H1 (cell line): Measurements from ENCODE around the gene CD84. TPM values are rescaled to one million over a fixed set of nuclear protein-coding genes. Genes with fewer than 3 reads are reported as not detected.

ENCODE experiments used
- CTCF ChIA-PET: fragments of 300-600 bp; sonication (Branson Sonifier 250); formaldehyde crosslinking; loops from one replicate; lab custom pipeline; 2021; ENCODE audit not compliant: partially characterized antibody; lab: Charles Lee
- POLR2A ChIA-PET: fragments of 300-600 bp; sonication (Branson Sonifier 250); formaldehyde crosslinking; loops from one replicate; lab custom pipeline; 2021; ENCODE audit warnings: inconsistent platforms; ENCODE audit not compliant: partially characterized antibody; lab: Charles Lee
- DNase-seq, 2 experiments: peaks; one replicate each; pipeline versions ENCODE4 v3.0.0 to v3.0.0-alpha.2; 2010 to 2022; ENCODE audit warnings: low spot score in 2 of 2, low read depth in 1 of 2, mixed read lengths in 1 of 2
- FAIRE-seq: peaks from 2 replicates; lab custom pipeline; 2011; peaks lifted over from hg19 to GRCh38; lab: Jason Lieb, UNC
- H2AFZ ChIP-seq: 2 replicates; pipeline ENCODE4 v1.8.1; 2012; ENCODE audit warnings: low read length, inconsistent platforms
- H2AK5ac ChIP-seq: 2 replicates; pipeline ENCODE4 v1.6.1; 2013; ENCODE audit warnings: low read depth, low read length
- H2BK120ac ChIP-seq: replicated peaks from 2 replicates; pipeline ENCODE3; 2013; ENCODE audit warnings: low read depth, low read length, inconsistent platforms
- H2BK12ac ChIP-seq: 2 replicates; pipeline ENCODE4 v1.6.1; 2013; ENCODE audit warnings: low read depth, low read length
- H2BK15ac ChIP-seq: 2 replicates; pipeline ENCODE4 v1.6.1; 2013; ENCODE audit warnings: low read length
- H2BK20ac ChIP-seq: 2 replicates; pipeline ENCODE4 v1.6.1; 2013; ENCODE audit warnings: low read length
- H2BK5ac ChIP-seq: 2 replicates; pipeline ENCODE4 v1.6.1; 2013; ENCODE audit warnings: low read depth, low read length
- H3K14ac ChIP-seq: 2 replicates; pipeline ENCODE4 v1.6.1; 2013; ENCODE audit warnings: inconsistent platforms; ENCODE audit not compliant: insufficient read length
- H3K18ac ChIP-seq: 2 replicates; pipeline ENCODE4 v1.6.1; 2013; ENCODE audit warnings: low read length; ENCODE audit errors: extremely low read depth
- H3K23ac ChIP-seq: 2 replicates; pipeline ENCODE4 v1.6.1; 2013; ENCODE audit warnings: inconsistent platforms; ENCODE audit not compliant: insufficient read length
- H3K23me2 ChIP-seq: 2 replicates; pipeline ENCODE4 v1.6.1; 2013; ENCODE audit warnings: low read depth, low read length
- H3K27ac ChIP-seq: 2 replicates; pipeline ENCODE4 v1.6.1; 2011; ENCODE audit warnings: low read depth, low read length, inconsistent platforms
- H3K27me3 ChIP-seq, 4 experiments: replicated peaks in 1 of 4; 1 replicate in 1 of 4; 2 replicates in 3 of 4; pipeline versions ENCODE4 v1.6.1 to v1.8.1; 2011 to 2013; ENCODE audit warnings: low read length in 3 of 4, mild to moderate bottlenecking in 3 of 4, inconsistent platforms in 2 of 4, mixed read lengths in 2 of 4, moderate library complexity in 1 of 4; ENCODE audit not compliant: control insufficient read depth in 3 of 4, insufficient read depth in 3 of 4; ENCODE audit errors: extremely low read depth in 1 of 4
- H3K36me3 ChIP-seq, 4 experiments: 2 replicates each; pipeline versions ENCODE4 v1.6.1 to v1.8.1; 2011 to 2013; ENCODE audit warnings: mild to moderate bottlenecking in 4 of 4, low read length in 3 of 4, moderate library complexity in 2 of 4, control low read depth in 1 of 4, inconsistent platforms in 1 of 4; ENCODE audit not compliant: insufficient read depth in 4 of 4, control insufficient read depth in 2 of 4
- H3K4ac ChIP-seq: replicated peaks from 2 replicates; pipeline ENCODE3; 2013; ENCODE audit warnings: low read length, low read depth, mixed read lengths, inconsistent platforms; ENCODE audit not compliant: insufficient read length
- H3K4me1 ChIP-seq, 4 experiments: replicated peaks in 1 of 4; 1 replicate in 1 of 4; 2 replicates in 3 of 4; pipeline versions ENCODE4 v1.6.1 to v1.8.1; 2011 to 2013; ENCODE audit warnings: low read length in 3 of 4, inconsistent platforms in 2 of 4, mixed read lengths in 1 of 4; ENCODE audit not compliant: insufficient read depth in 4 of 4, control insufficient read depth in 3 of 4
- H3K4me2 ChIP-seq, 2 experiments: 2 replicates each; pipeline versions ENCODE4 v1.6.1 to v1.8.1; 2011 to 2013; ENCODE audit warnings: low read depth in 2 of 2, low read length in 2 of 2, control low read depth in 1 of 2, inconsistent platforms in 1 of 2, mild to moderate bottlenecking in 1 of 2; ENCODE audit not compliant: insufficient read depth in 1 of 2
- H3K4me3 ChIP-seq, 4 experiments: fragments of 200-600, 300-600 bp in 1 of 4; sonication (generic), shearing (Covaris generic), sonication (Bioruptor Twin) in 1 of 4; 2 replicates each; pipeline versions ENCODE4 v1.5.1 to v1.8.1; 2011 to 2016; ENCODE audit warnings: low read length in 4 of 4, low read depth in 3 of 4, control low read depth in 2 of 4, inconsistent platforms in 2 of 4, mild to moderate bottlenecking in 2 of 4, mixed read lengths in 1 of 4, moderate library complexity in 1 of 4; ENCODE audit not compliant: insufficient read depth in 2 of 4; ENCODE audit errors: extremely low read depth in 1 of 4
- H3K56ac ChIP-seq: replicated peaks from 2 replicates; pipeline ENCODE3; 2013; ENCODE audit warnings: low read depth, mild to moderate bottlenecking, mixed read lengths, low read length, inconsistent platforms; ENCODE audit not compliant: insufficient read length
- H3K79me1 ChIP-seq: 2 replicates; pipeline ENCODE4 v1.6.1; 2013; ENCODE audit warnings: low read depth, low read length, control low read depth
- H3K79me2 ChIP-seq, 2 experiments: 2 replicates each; pipeline versions ENCODE4 v1.6.1 to v1.8.1; 2012 to 2013; ENCODE audit warnings: low read length in 2 of 2, mild to moderate bottlenecking in 2 of 2, inconsistent platforms in 1 of 2; ENCODE audit not compliant: insufficient read depth in 2 of 2, control insufficient read depth in 1 of 2
- H3K9ac ChIP-seq, 4 experiments: replicated peaks in 1 of 4; 1 replicate in 1 of 4; 2 replicates in 3 of 4; pipeline versions ENCODE4 v1.6.1 to v1.8.1; 2011 to 2013; ENCODE audit warnings: low read depth in 3 of 4, low read length in 3 of 4, control low read depth in 2 of 4, mild to moderate bottlenecking in 2 of 4, moderate library complexity in 2 of 4, inconsistent platforms in 1 of 4; ENCODE audit errors: extremely low read depth in 1 of 4
- H3K9me3 ChIP-seq, 2 experiments: 2 replicates each; pipeline versions ENCODE4 v1.6.1 to v1.8.1; 2012 to 2013; ENCODE audit warnings: mild to moderate bottlenecking in 2 of 2, moderate library complexity in 2 of 2, control low read depth in 1 of 2, inconsistent platforms in 1 of 2, low read depth in 1 of 2, low read length in 1 of 2, mixed read lengths in 1 of 2; ENCODE audit not compliant: insufficient read depth in 2 of 2
- H4K20me1 ChIP-seq, 2 experiments: replicated peaks in 1 of 2; 2 replicates each; pipeline versions ENCODE3 to v1.8.1; 2011 to 2013; ENCODE audit warnings: inconsistent platforms in 2 of 2, low read length in 2 of 2, mild to moderate bottlenecking in 1 of 2; ENCODE audit not compliant: insufficient read depth in 2 of 2, control insufficient read depth in 1 of 2
- H4K5ac ChIP-seq: 2 replicates; pipeline ENCODE4 v1.6.1; 2013; ENCODE audit warnings: low read length, low read depth, mixed read lengths, inconsistent platforms; ENCODE audit not compliant: insufficient read length
- H4K8ac ChIP-seq: 2 replicates; pipeline ENCODE4 v1.8.0; 2013; ENCODE audit warnings: mild to moderate bottlenecking, moderate library complexity, low read length, inconsistent platforms; ENCODE audit not compliant: insufficient read depth; ENCODE audit errors: extremely low read depth
- H4K91ac ChIP-seq: replicated peaks from 2 replicates; pipeline ENCODE3; 2013; ENCODE audit warnings: low read length, mixed read lengths, inconsistent platforms; ENCODE audit not compliant: insufficient read length
- ASH2L ChIP-seq: fragments of 200-600, 300-600 bp; sonication (generic); IDR thresholded peaks from one replicate; pipeline ENCODE4 v1.7.1; 2017; ENCODE audit warnings: low read length
- BACH1 ChIP-seq: IDR thresholded peaks from 2 replicates; pipeline ENCODE4 v1.6.1; 2012; ENCODE audit warnings: low read length, improper control_type of control experiment
- EGR1 ChIP-seq: IDR thresholded peaks from 2 replicates; pipeline ENCODE4 v1.6.1; 2011; ENCODE audit warnings: low read depth, low read length, borderline replicate concordance
- JUND ChIP-seq: IDR thresholded peaks from 2 replicates; pipeline ENCODE4 v1.6.1; 2011; ENCODE audit warnings: mild to moderate bottlenecking, improper control_type of control experiment, low read length
- POU5F1 ChIP-seq: IDR thresholded peaks from 2 replicates; pipeline ENCODE4 v1.6.1; 2011; ENCODE audit warnings: low read depth, mild to moderate bottlenecking, low read length, moderate library complexity
- SIRT6 ChIP-seq: IDR thresholded peaks from one replicate; pipeline ENCODE4 v1.7.1; 2012; ENCODE audit warnings: low read length, inconsistent platforms
- SRF ChIP-seq: IDR thresholded peaks from 2 replicates; pipeline ENCODE4 v1.6.1; 2011; ENCODE audit warnings: mild to moderate bottlenecking, low read depth, low read length, moderate library complexity
- ZNF274 ChIP-seq: IDR thresholded peaks from 2 replicates; pipeline ENCODE4 v1.7.0; 2012; ENCODE audit warnings: low read length, borderline replicate concordance; ENCODE audit errors: extremely low read depth
- WGBS, 2 experiments: shearing (Covaris generic) in 1 of 2; methylation state at CpG; one replicate each; pipeline versions ENCODE4 v1.1.6 to v1.1.7; 2013 to 2015; ENCODE audit warnings: low lambda C conversion rate in 2 of 2, mixed read lengths in 2 of 2, inconsistent platforms in 1 of 2, low coverage in 1 of 2, missing lambda C conversion rate in 1 of 2; ENCODE audit not compliant: insufficient replicate concordance in 2 of 2, insufficient coverage in 1 of 2, insufficient read length in 1 of 2; ENCODE audit errors: extremely low coverage in 1 of 2, missing lambda C conversion rate in 1 of 2; 5-methylcytosine and 5-hydroxymethylcytosine counted together
- polyA plus RNA-seq, 7 experiments: library from polyadenylated mRNA; depleted of rRNA in 3 of 7; stranded (reverse) in 5 of 7; unstranded in 2 of 7; fragments of >200 nt in 5 of 7; fragments of 200-250 nt in 2 of 7; gene quantifications; 1 replicate in 5 of 7; 2 replicates in 1 of 7; 4 replicates in 1 of 7; pipeline versions ENCODE4 v1.2.1 to v1.2.3, GENCODE V29; 2011 to 2013; ENCODE audit warnings: missing spikeins in 2 of 7, mixed read lengths in 2 of 7
- total RNA-seq: library from RNA; stranded (reverse); fragmentation: NEBNext Ultra II Directional; extraction: Animal tissue kit (Norgen Biotek cat#: 25700); gene quantifications from 2 replicates; pipeline ENCODE4 v1.2.1, GENCODE V29; 2021
- TF ChIP-seq, protein P1 (sequence below), 3 experiments: IDR thresholded peaks; 1 replicate in 2 of 3; 2 replicates in 1 of 3; pipeline versions ENCODE4 v1.5.1 to v1.6.1; 2011; ENCODE audit warnings: low read length in 3 of 3, mild to moderate bottlenecking in 3 of 3, inconsistent platforms in 2 of 3, low read depth in 1 of 3, moderate library complexity in 1 of 3; ENCODE audit not compliant: insufficient read depth in 1 of 3; ENCODE audit errors: control extremely low read depth in 1 of 3
- TF ChIP-seq, protein P2 (sequence below): IDR thresholded peaks from 2 replicates; pipeline ENCODE4 v1.6.1; 2011; ENCODE audit warnings: low read depth, mild to moderate bottlenecking, low read length; ENCODE audit not compliant: insufficient read depth

CD84 gene
- total and polyA plus RNA-seq, 2 of the 8 experiments (the other 6 are each of a cell fraction or from before 2014, with no cell fraction given), result not detected

DNA sequence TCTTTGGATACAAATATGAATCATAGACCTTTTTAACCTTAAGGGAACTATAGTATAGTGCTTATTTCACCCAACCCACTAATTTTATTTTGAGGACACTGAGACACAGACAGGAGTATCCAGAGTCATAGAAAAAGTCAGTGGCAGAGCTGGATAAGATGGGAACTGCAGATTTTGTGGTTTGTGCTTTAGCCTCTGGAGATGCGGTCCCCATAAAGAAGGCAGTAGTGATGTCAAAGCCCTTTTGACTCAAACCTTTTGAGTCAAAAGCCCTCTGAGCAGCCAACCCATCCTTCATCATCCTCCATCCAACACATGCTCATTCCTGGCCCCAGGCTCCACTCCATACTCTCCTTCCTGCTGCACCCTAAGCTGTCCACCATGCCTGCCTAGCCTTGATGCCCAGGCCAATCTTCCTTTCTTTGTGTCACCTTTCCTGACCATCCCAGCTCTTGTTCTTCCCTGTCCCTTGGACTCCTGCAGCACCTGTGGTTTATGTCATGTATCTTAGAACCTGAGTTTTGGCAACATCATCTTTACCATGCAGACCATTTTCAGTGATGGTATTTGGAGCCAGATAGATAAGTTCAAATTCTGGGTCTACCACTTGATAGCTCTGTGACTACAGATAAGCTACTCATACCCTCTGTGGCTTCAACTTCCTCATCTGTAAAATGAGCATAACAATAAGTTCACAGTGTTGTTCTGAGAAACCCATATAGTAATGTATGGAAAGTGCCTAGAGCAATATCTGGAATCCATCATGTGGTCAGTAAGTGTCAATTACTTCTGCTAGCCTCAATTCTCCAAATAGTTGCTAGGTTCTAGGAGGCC is 47.4 kb upstream of the CD84 start:
- Histone ChIP-seq H2BK120ac (no peak overlapping the region), H2AFZ (no peak overlapping the region), H2BK5ac (no peak overlapping the region), H3K23me2 (no peaks in the 10 kb centered on the region), H3K9ac (no peak overlapping the region), H3K4me3 (no peak overlapping the region), H3K79me1 (no peaks in the 10 kb centered on the region), H3K23ac (no peak overlapping the region), H2BK20ac (no peak overlapping the region), H2BK15ac (no peak overlapping the region), H4K91ac (no peak overlapping the region), H4K8ac (no peak overlapping the region), H3K56ac (no peak overlapping the region), H4K20me1 (no peaks in the 10 kb centered on the region), H4K5ac (no peak overlapping the region), H3K27me3 (no peaks in the 10 kb centered on the region), H3K36me3 (no peaks in the 10 kb centered on the region), H3K9me3 (no peaks in the 10 kb centered on the region), H3K4ac (no peak overlapping the region), H3K27ac (no peak overlapping the region), H2AK5ac (no peak overlapping the region), H3K14ac (no peak overlapping the region), H3K4me2 (no peak overlapping the region), H3K79me2 (no peaks in the 10 kb centered on the region), H2BK12ac (no peak overlapping the region), H3K4me1 (no peaks in the 10 kb centered on the region), H3K18ac (no peak overlapping the region)
- CTCF ChIA-PET, result interaction anchor here (0.6 to 1.8 kb wide), 5 partner anchors 8 to 400 kb away, joined by 3 to 6 read pairs (median 5); no protein-coding TSS in a partner anchor
- WGBS, 2 experiments, result 93% methylated on average over 1 of the region's 1 CpG; no CpG with 5 or more reads in 1 of the 2 experiments
- POLR2A ChIA-PET, result no interaction called here
- DNase-seq, result no peak
- FAIRE-seq, result no peak
- TF ChIP-seq BACH1, result no peak
- TF ChIP-seq, protein P1, sequence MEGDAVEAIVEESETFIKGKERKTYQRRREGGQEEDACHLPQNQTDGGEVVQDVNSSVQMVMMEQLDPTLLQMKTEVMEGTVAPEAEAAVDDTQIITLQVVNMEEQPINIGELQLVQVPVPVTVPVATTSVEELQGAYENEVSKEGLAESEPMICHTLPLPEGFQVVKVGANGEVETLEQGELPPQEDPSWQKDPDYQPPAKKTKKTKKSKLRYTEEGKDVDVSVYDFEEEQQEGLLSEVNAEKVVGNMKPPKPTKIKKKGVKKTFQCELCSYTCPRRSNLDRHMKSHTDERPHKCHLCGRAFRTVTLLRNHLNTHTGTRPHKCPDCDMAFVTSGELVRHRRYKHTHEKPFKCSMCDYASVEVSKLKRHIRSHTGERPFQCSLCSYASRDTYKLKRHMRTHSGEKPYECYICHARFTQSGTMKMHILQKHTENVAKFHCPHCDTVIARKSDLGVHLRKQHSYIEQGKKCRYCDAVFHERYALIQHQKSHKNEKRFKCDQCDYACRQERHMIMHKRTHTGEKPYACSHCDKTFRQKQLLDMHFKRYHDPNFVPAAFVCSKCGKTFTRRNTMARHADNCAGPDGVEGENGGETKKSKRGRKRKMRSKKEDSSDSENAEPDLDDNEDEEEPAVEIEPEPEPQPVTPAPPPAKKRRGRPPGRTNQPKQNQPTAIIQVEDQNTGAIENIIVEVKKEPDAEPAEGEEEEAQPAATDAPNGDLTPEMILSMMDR (IDR thresholded peaks at IDR 0.05; ENCODE audit: control extremely low read depth in 1 of 3, insufficient read depth in 1 of 3, low read depth in 1 of 3, low read length in 3 of 3), result no peak
- TF ChIP-seq SRF, result no peak
- no peak for TF ChIP-seq JUND
- no peak for TF ChIP-seq POU5F1
- TF ChIP-seq, protein P2, sequence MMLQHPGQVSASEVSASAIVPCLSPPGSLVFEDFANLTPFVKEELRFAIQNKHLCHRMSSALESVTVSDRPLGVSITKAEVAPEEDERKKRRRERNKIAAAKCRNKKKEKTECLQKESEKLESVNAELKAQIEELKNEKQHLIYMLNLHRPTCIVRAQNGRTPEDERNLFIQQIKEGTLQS, result no peak
- no peak for TF ChIP-seq ZNF274
- no peak for TF ChIP-seq EGR1
- TF ChIP-seq SIRT6, result no peak
- no peak for TF ChIP-seq ASH2L
